Muscle of leg (tissue), 11 donors: ENCODE measurements around the gene PLLP. TPM values are rescaled to one million over a fixed set of nuclear protein-coding genes. Genes with fewer than 3 reads are reported as not detected.

ENCODE experiments used
- DNase-seq: peaks from one replicate; pipeline ENCODE4 v3.0.0; 2013
- H3K27ac ChIP-seq: one replicate; pipeline ENCODE4 v1.5.1; 2013; ENCODE audit warnings: mild to moderate bottlenecking, low read length, control low read depth
- H3K27me3 ChIP-seq: one replicate; pipeline ENCODE4 v1.6.1; 2013; ENCODE audit warnings: low read length; ENCODE audit not compliant: control insufficient read depth, insufficient read depth
- H3K36me3 ChIP-seq: one replicate; pipeline ENCODE4 v1.6.1; 2013; ENCODE audit warnings: low read length; ENCODE audit not compliant: control insufficient read depth, insufficient read depth
- H3K4me1 ChIP-seq: one replicate; pipeline ENCODE4 v1.6.1; 2013; ENCODE audit warnings: low read length; ENCODE audit not compliant: control insufficient read depth, insufficient read depth
- H3K4me3 ChIP-seq: one replicate; pipeline ENCODE4 v1.5.1; 2013; ENCODE audit warnings: low read length, control low read depth
- H3K9me3 ChIP-seq: replicated peaks from 2 replicates; pipeline ENCODE4 v1.6.1; 2013; ENCODE audit warnings: low read depth, low read length; ENCODE audit not compliant: control insufficient read depth
- WGBS: methylation state at CpG from one replicate; pipeline ENCODE4 v1.1.5; 2013; ENCODE audit warnings: missing lambda C conversion rate; ENCODE audit not compliant: insufficient coverage; 5-methylcytosine and 5-hydroxymethylcytosine counted together
- polyA plus RNA-seq, 8 donors: library from polyadenylated mRNA; unstranded; fragments of 120-200 nt; gene quantifications; one replicate each; pipeline versions ENCODE4 v1.2.1 to v1.2.3, GENCODE V29; 2013; ENCODE audit warnings: inconsistent platforms in 1 of 8, low replicate concordance in 1 of 8; ENCODE audit not compliant: insufficient read length in 8 of 8, insufficient read depth in 1 of 8
- total RNA-seq: library from RNA; stranded (reverse); fragments of 120-200 nt; gene quantifications from one replicate; pipeline ENCODE4 v1.2.4, GENCODE V29; 2013

Gene PLLP
- total and polyA plus RNA-seq, 9 donors: 0.40 to 9.6 (median 1.9) TPM

DNA sequence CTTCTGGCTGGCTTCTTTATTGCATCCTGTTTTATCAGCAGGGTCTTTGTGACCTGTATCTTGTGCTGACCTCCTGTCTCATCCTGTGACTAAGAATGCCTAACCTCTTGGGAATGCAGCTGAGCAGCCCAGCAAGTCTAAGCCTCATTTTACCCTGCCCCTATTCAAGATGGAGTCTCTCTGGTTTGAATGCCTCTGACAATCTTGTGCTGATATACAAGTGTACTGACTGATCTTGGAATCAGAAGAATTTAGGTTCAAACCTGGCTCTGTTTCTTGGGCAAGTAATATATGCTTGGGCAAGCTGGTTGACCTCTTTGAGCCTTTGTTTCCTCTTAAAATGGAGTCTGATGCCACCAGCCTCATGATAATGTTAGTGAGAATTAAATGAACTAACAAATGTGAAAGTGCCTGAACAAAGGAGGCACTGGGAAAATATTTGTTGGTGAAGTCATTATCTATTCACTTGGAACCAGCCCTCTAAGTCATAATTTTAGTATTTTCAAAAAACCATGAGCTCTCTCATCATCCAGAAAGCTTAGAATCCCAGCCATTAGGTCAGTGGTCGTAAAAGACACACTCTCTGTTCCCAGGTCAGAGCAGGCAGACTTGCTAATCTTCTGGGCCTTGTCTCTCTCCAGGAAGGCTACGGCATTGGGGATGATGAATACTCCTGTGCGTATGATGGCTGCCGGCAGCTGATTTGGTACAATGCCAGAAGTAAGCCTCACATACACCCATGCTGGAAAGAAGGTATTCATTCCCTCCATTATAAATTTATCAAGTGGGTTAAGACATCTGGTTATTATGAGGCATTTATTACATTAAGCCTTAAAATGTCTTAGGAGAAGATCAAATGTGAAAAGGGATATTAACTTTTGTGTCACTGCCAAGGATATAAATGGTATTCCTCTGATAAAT lies 57.5 kb downstream of the PLLP start:
- H3K27ac ChIP-seq: no peak overlapping the region
- no peak for DNase-seq
- no CpG with 5 or more reads among the region's 4 CpGs for WGBS
- H3K4me3 ChIP-seq: no peak overlapping the region
- no peaks in the 10 kb centered on the region for H3K27me3 ChIP-seq
- H3K9me3 ChIP-seq: no peaks in the 10 kb centered on the region
- H3K36me3 ChIP-seq: peaks cover 57% of the 10 kb centered on the region
- H3K4me1 ChIP-seq: no peaks in the 10 kb centered on the region

DNA sequence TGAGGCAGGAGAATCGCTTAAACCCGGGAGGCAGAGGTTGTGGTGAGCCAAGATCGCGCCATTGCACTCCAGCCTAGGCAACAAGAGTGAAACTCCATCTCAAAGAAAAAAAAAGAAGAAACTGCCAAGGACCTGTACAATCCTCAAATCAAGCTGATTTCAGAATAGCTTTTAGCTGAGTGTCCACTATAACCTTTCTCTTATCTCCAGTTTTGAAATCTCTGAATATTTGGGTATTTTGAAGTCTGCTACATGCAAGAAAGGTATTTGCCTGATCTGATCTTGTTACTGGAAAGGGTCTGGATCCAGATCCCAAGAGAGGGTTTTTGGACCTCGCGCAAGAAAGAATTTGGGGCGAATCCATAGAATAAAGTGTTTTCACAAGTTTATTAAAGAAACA lies 58.5 kb downstream of the PLLP start:
- no peak overlapping the region for H3K27ac ChIP-seq
- WGBS: 57% methylated on average over 3 of the region's 7 CpGs
- no peaks in the 10 kb centered on the region for H3K27me3 ChIP-seq
- H3K9me3 ChIP-seq: no peaks in the 10 kb centered on the region
- no peak overlapping the region for H3K4me3 ChIP-seq
- DNase-seq: no peak
- H3K4me1 ChIP-seq: no peaks in the 10 kb centered on the region
- peaks cover 56% of the 10 kb centered on the region for H3K36me3 ChIP-seq

DNA sequence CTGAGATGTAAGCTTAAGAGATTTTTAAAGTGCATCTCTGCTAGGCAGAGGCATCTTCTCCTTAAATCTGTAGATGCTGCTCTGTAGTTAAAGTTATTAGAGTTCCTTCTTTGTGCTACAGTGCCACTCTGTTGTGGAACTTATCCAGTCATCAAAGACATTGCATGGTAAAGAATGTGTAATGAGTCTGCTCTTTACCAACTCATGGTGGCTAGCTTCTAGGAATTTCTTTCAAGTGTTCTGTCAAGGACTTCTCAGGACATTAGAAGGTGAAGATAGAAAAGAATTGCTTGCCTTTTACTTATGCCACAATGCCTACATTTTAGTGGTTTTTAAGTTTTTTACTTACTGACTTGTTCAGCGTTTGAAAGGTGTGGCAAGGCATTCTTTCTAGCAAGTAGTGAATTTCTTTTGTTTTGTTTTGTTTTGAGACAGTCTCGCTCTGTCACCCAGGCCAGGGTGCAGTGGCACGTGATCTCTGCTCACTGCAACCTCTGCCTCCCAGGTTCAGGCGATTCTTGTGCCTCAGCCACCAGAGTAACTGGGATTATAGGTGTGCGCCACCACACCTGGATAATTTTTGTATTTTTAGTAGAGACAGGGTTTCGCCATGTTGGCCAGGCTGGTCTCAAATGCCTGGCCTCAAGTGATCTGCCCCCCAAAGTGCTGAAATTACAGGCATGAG lies 59.7 kb downstream of the PLLP start:
- 93% methylated on average over 3 of the region's 6 CpGs for WGBS
- no peak overlapping the region for H3K4me3 ChIP-seq
- H3K36me3 ChIP-seq: peaks cover 57% of the 10 kb centered on the region
- no peaks in the 10 kb centered on the region for H3K27me3 ChIP-seq
- DNase-seq: no peak
- H3K27ac ChIP-seq: no peak overlapping the region
- H3K9me3 ChIP-seq: no peaks in the 10 kb centered on the region
- no peaks in the 10 kb centered on the region for H3K4me1 ChIP-seq

DNA sequence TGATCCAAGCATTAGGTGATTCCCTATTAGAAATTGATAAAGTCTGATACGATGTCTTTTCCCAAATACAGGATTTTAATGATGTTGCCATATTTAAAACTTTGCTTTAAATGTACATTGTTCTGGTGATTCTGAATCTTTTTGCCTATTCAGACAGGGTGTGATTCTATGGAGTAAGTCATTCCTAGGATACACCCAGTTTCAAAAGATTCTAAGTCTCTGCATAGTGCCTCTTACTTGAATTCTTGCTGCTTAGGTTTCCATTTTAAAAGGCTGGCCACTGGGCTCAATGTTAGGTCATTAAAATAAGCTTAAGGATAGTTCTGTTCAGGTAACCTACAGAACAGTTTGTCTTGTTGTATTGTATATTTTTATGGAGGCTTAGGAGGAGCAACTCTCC lies 61.4 kb downstream of the PLLP start:
- H3K27ac ChIP-seq: no peak overlapping the region
- H3K4me3 ChIP-seq: no peak overlapping the region
- no peak for DNase-seq
- no CpG with 5 or more reads among the region's 1 CpG for WGBS
- H3K27me3 ChIP-seq: no peaks in the 10 kb centered on the region
- H3K9me3 ChIP-seq: no peaks in the 10 kb centered on the region
- H3K36me3 ChIP-seq: peaks cover 53% of the 10 kb centered on the region
- no peaks in the 10 kb centered on the region for H3K4me1 ChIP-seq

DNA sequence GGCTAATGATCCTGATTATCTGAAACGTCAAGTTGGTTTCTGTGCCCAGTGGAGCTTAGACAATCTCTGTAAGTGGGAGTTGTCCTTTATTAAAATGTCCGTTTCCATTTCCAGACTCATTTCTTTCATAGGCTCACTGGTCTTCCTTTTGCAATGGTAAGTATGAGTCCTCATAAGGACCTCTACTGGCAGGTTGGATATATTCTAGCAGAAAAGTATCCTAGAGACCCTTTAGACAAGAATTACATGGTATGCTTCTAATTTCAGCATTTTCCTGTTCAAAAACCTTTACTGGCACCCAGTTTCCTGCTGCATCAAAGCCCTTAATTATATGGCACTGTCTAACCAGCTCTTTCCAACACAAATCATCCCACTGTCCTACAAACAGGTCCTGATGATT lies 67.5 kb downstream of the PLLP start:
- Histone ChIP-seq H3K4me3 (no peak overlapping the region), H3K27me3 (no peaks in the 10 kb centered on the region), H3K9me3 (no peaks in the 10 kb centered on the region), H3K4me1 (no peaks in the 10 kb centered on the region), H3K36me3 (peaks cover 58% of the 10 kb centered on the region), H3K27ac (no peak overlapping the region)
- DNase-seq: no peak
- no CpG with 5 or more reads among the region's 2 CpGs for WGBS

DNA sequence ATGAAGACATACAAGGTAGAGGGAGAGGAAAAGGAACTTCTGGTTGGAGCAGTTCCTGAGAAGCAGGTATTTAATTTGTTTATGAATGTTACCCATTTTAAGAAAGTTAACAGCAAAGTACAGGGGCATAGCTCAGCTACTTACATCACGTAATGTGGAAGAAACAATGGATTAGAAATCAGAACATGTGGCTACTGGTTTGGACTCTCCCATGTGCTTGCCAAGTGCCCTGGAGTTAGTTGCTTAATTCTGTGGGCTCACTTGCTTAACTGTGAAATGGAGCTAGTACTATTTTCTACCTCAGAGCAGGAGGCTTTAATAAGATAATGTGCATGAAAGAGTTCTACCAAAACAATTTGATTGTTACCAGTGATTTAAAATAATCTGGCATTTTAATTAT lies 71.0 kb downstream of the PLLP start:
- no peak overlapping the region for H3K27ac ChIP-seq
- H3K36me3 ChIP-seq: peaks cover 64% of the 10 kb centered on the region
- no peaks in the 10 kb centered on the region for H3K27me3 ChIP-seq
- DNase-seq: no peak
- H3K9me3 ChIP-seq: no peaks in the 10 kb centered on the region
- no peaks in the 10 kb centered on the region for H3K4me1 ChIP-seq
- WGBS: no CpG with 5 or more reads among the region's 1 CpG
- no peak overlapping the region for H3K4me3 ChIP-seq

DNA sequence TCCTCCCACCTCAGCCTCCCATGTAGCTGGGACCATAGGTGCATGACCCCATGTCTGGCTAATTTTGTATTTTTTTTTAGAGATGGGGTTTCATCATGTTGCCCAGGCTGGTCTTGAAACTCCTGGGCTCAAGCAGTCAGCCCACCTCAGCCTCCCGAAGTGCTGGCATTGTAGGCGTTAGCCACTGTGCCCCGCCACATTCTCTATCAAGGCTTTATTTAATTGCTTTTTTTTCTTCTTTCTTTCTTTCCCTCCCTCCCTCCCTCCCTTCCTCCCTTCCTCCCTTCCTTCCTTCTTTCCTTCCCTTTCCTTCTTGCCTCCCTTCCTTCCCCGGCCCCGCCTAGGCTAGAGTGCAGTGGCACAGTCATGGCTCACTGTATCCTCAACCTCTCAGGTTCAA lies 74.7 kb downstream of the PLLP start:
- H3K27me3 ChIP-seq: no peaks in the 10 kb centered on the region
- 100% methylated on average over 5 of the region's 5 CpGs for WGBS
- H3K27ac ChIP-seq: no peak overlapping the region
- H3K36me3 ChIP-seq: peaks cover 58% of the 10 kb centered on the region
- DNase-seq: no peak
- H3K4me1 ChIP-seq: no peaks in the 10 kb centered on the region
- H3K4me3 ChIP-seq: no peak overlapping the region
- no peaks in the 10 kb centered on the region for H3K9me3 ChIP-seq

DNA sequence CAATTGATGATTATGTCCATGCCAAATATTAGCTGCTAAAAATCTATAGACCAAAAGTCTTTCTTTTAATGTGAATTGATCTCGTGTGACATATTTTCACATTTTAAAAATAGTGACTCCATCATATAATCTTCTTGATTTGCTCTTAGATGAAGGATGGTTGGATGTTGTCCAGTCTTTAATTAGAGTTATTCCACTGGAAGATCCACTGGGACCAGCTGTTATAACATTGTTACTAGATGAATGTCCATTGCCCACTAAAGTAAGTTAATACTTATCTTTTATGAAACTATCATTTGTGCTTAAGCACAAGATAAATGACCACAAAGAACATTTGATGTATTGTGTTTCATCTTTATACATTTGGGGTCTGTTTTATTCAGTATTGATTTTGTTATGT lies 75.5 kb downstream of the PLLP start:
- H3K9me3 ChIP-seq: no peaks in the 10 kb centered on the region
- peaks cover 55% of the 10 kb centered on the region for H3K36me3 ChIP-seq
- H3K27ac ChIP-seq: no peak overlapping the region
- no peaks in the 10 kb centered on the region for H3K4me1 ChIP-seq
- no peaks in the 10 kb centered on the region for H3K27me3 ChIP-seq
- no CpG with 5 or more reads among the region's 1 CpG for WGBS
- DNase-seq: no peak
- H3K4me3 ChIP-seq: no peak overlapping the region
